ENCODE results near the gene TSPAN6.

TSPAN6 gene

DNA sequence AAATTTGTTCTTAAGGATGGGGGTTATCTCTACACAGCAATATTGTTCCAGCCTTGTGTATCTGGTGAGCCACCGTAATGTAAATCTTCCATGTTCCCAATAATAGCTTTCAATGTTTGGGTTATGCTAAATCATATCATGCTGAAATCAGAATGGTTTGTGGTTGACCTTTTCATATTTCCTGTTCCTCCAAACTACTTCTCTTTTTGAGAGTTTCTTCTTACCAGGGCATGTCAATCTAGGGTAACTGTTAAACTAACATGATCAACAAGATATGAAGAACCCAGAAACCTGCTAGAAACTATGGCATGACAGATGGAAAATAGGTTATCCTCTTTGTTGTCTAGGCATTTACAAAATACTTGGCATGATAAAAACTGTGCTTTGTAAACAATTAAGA lies 29.9 kb downstream of the TSPAN6 start:
- no peaks in the 10 kb centered on the region for H3K36me3 ChIP-seq
- no peak for DNase-seq
- TF ChIP-seq, protein P1, sequence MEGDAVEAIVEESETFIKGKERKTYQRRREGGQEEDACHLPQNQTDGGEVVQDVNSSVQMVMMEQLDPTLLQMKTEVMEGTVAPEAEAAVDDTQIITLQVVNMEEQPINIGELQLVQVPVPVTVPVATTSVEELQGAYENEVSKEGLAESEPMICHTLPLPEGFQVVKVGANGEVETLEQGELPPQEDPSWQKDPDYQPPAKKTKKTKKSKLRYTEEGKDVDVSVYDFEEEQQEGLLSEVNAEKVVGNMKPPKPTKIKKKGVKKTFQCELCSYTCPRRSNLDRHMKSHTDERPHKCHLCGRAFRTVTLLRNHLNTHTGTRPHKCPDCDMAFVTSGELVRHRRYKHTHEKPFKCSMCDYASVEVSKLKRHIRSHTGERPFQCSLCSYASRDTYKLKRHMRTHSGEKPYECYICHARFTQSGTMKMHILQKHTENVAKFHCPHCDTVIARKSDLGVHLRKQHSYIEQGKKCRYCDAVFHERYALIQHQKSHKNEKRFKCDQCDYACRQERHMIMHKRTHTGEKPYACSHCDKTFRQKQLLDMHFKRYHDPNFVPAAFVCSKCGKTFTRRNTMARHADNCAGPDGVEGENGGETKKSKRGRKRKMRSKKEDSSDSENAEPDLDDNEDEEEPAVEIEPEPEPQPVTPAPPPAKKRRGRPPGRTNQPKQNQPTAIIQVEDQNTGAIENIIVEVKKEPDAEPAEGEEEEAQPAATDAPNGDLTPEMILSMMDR (IDR thresholded peaks at IDR 0.05; ENCODE audit: low read depth, low read length): no peak
- peaks cover 45% of the 10 kb centered on the region for H3K27me3 ChIP-seq (ENCODE audit: insufficient read depth, low read depth, severe bottlenecking)
- H3K4me3 ChIP-seq (ENCODE audit: low read depth, low read length): no peak overlapping the region
- H3K27ac ChIP-seq: no peak overlapping the region
- H3K9me3 ChIP-seq (ENCODE audit: severe bottlenecking): no peaks in the 10 kb centered on the region

DNA sequence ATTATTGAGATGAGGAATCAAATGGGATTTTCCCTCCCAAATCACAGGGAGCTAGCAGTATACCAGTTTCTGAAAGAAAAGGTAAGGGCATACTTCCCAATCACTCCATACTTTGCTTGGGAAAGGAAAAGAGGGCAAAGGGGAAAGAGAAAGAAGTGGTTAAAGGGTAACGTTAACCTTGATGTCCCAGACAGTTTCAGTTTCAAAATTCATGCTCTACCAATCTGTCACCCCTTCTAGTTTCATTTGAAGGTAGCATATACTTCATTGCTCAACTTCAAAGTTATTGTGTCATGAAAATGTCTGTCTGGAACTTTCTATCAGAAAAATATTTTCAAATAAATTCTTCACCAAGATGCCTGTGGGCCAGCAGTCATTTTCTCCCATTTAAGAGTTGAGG lies 35.8 kb downstream of the TSPAN6 start:
- TF ChIP-seq, protein P1 (IDR thresholded peaks at IDR 0.05; ENCODE audit: low read depth, low read length): no peak
- DNase-seq: no peak
- no peak overlapping the region for H3K27ac ChIP-seq
- H3K36me3 ChIP-seq: no peaks in the 10 kb centered on the region
- H3K9me3 ChIP-seq (ENCODE audit: severe bottlenecking): no peaks in the 10 kb centered on the region
- H3K4me3 ChIP-seq (ENCODE audit: low read depth, low read length): no peak overlapping the region
- H3K27me3 ChIP-seq (ENCODE audit: insufficient read depth, low read depth, severe bottlenecking): peaks cover 38% of the 10 kb centered on the region

DNA sequence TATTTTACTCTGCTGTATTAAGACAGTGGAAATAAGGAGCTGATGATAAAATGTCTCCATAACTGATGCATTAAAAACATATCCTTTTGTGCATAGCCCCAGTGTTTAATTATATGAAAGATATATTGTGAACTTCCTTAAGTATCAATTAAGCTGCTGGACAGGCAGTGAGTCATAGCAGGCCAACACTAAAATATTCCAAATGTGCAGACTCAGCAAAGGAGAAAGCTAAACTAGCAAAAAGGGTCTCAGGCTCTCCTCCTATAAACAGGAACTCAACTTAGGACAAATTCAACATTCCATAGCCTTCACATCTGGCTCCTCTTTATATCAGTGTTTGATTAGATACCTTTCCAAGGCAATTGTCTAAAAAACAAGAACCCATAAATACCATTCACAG lies 36.3 kb downstream of the TSPAN6 start:
- no peak overlapping the region for H3K4me3 ChIP-seq (ENCODE audit: low read depth, low read length)

DNA sequence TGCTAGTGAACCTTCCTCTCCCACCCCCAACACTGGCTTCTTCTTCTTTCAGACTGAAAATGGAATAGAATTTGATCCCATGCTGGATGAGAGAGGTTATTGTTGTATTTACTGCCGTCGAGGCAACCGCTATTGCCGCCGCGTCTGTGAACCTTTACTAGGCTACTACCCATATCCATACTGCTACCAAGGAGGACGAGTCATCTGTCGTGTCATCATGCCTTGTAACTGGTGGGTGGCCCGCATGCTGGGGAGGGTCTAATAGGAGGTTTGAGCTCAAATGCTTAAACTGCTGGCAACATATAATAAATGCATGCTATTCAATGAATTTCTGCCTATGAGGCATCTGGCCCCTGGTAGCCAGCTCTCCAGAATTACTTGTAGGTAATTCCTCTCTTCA lies 37.1 kb downstream of the TSPAN6 start:
- DNase-seq: no peak
- TF ChIP-seq, protein P1 (IDR thresholded peaks at IDR 0.05; ENCODE audit: low read depth, low read length): no peak
- Histone ChIP-seq H3K4me3 (ENCODE audit: low read depth, low read length) (no peak overlapping the region), H3K27me3 (ENCODE audit: insufficient read depth, low read depth, severe bottlenecking) (peaks cover 39% of the 10 kb centered on the region), H3K27ac (no peak overlapping the region), H3K36me3 (no peaks in the 10 kb centered on the region), H3K9me3 (ENCODE audit: severe bottlenecking) (no peaks in the 10 kb centered on the region)

More for the DNA sequence above, 36.3 kb downstream of the TSPAN6 start:
- no peak for DNase-seq
- no peaks in the 10 kb centered on the region for H3K9me3 ChIP-seq (ENCODE audit: severe bottlenecking)
- H3K27ac ChIP-seq: no peak overlapping the region
- no peaks in the 10 kb centered on the region for H3K36me3 ChIP-seq
- H3K27me3 ChIP-seq (ENCODE audit: insufficient read depth, low read depth, severe bottlenecking): peaks cover 38% of the 10 kb centered on the region
- TF ChIP-seq, protein P1 (IDR thresholded peaks at IDR 0.05; ENCODE audit: low read depth, low read length): no peak

DNA sequence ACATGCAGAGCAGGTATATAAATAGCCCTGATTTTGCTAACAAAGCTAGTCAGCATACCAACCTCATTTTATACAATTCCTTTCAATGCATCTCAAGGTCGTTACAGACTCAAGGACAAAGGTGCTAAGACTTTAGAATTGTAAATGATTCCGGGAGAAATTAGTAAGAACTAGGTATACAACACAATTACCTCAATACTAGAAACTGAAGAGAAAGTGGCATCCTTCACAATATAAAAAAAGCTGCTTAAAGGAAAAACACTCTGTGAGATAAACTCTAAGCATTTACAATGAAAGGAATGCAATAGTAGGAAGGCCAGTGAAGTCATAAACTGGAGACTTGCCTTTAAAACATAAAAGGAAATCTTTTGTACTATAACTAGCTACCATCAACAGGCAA lies 40.0 kb downstream of the TSPAN6 start:
- Histone ChIP-seq H3K9me3 (ENCODE audit: severe bottlenecking) (no peaks in the 10 kb centered on the region), H3K27me3 (ENCODE audit: insufficient read depth, low read depth, severe bottlenecking) (peaks cover 53% of the 10 kb centered on the region), H3K36me3 (no peaks in the 10 kb centered on the region), H3K27ac (no peak overlapping the region), H3K4me3 (ENCODE audit: low read depth, low read length) (no peak overlapping the region)
- TF ChIP-seq, protein P1 (IDR thresholded peaks at IDR 0.05; ENCODE audit: low read depth, low read length): no peak
- no peak for DNase-seq

DNA sequence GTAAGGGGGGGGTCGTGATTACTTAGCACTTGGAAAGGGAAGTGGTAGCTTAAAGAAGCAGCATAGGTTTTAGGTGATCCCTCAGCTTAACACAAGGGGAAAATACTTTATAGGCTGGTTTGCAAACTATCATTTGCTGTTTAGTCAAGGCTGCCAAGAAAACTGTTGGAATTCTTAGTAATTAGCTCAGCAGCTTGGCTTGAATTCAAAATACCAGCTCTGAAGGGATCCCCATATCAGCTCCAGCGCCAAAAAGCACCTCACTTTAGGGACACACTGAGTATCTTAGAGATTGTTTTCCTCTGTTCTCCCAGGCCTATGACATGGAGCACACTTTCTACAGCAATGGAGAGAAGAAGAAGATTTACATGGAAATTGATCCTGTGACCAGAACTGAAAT lies 43.0 kb downstream of the TSPAN6 start:
- TF ChIP-seq, protein P1 (IDR thresholded peaks at IDR 0.05; ENCODE audit: low read depth, low read length): no peak
- no peak overlapping the region for H3K4me3 ChIP-seq (ENCODE audit: low read depth, low read length)
- H3K27me3 ChIP-seq (ENCODE audit: insufficient read depth, low read depth, severe bottlenecking): peaks cover 51% of the 10 kb centered on the region
- H3K36me3 ChIP-seq: no peaks in the 10 kb centered on the region
- H3K9me3 ChIP-seq (ENCODE audit: severe bottlenecking): no peaks in the 10 kb centered on the region
- no peak overlapping the region for H3K27ac ChIP-seq
- DNase-seq: no peak

Measured in WERI-Rb-1 (cell line).